ENCODE results near the gene MFSD1.
A peak's percentile ranks its signal among the peaks of the same experiment; 100 is the strongest.
"Not testable (repeated sequence)": the region's sequence is repeated elsewhere in the genome, so short reads cannot be mapped to it uniquely, and the experiment has no call there.

The MFSD1 gene

DNA sequence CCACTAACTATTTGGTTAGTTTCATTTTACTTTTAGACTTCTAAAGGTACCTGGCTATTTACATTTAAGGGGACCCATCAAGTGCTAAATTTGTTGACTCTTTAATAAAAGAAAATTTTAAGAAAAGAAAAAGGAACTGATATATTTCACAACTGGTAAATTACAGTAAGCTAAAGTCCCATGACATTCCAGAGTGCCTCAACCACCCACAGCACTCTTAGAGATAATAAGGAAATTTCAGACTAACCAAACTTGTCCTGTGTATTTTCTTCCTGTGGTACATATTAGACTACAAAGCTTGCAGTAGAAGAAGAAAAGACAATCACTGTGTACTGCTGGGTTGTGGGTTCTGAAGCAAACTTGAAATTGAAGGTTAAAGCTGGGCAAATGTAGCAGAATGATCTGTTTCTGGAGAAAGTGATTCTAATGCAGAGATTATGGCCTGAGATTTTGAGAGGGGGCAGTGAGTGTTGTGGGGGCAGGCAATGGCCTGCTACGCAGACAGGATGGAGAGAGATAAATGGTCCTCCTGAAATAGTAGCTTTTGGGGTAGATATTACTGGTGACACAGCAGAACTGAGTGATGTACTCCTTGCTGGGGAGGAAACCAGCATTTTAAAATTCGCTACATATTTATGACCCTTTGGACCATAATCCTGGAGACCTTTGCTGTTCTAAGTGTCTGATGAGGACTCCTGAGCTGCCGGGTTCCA is 24.5 kb upstream of the MFSD1 start:
- DNase-seq, result no peak

DNA sequence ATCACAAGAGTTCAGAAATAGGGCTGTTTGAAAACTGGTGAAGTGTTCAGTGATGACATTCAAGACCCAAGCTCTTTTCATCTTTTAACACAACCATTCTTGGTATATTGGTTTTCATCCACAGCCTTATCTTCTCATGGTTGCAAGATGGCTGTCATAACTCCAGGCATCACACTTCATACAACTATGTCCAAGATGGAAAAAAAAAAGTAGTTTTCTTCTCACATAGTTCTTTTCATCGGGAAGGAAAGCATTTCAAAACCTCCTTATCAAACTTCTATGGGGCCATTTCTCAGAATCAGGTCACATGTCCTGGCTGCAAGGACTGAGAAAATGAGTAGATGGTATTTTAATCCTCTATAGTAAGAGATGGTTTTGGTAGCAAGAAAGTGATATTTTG is 21.1 kb upstream of the MFSD1 start:
- DNase-seq, result no peak

DNA sequence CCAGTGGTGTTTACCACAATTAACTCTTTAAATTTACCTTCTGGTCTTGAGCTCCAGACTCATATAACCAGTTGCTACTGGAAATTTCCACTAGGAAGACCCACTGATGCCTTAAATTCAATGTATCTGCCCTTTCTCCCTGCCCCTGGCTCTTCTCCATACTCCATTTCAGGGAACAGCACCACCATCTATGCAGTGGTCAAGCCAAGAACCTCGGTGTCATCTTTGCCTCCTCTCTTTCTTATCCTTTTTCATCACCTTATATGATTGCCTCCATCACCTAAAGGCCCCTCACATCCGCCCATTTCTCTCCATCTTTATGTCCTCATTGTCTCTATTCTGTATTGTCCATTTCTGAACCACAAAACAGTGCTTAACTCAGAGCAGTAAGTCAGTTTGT is 20.7 kb upstream of the MFSD1 start:
- no peak for DNase-seq

DNA sequence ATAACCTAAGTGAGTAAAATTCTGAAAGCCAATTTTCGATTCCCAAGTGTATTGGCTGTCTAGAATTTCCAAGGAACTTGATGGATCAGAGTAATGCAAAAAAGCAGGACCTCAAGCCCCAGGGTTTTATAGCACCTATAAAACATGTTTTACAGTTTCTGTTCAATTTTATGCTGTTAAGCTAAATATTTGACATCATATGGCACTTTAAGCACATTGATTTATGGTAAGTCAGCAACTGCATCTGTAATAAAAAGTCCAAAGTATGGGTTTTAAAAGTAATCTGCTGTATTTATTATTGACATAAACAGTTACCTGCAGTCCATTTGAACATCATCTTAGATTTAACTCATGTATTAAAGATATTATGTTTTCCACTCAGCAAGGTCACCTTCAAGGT is 20.0 kb upstream of the MFSD1 start:
- DNase-seq, result no peak

DNA sequence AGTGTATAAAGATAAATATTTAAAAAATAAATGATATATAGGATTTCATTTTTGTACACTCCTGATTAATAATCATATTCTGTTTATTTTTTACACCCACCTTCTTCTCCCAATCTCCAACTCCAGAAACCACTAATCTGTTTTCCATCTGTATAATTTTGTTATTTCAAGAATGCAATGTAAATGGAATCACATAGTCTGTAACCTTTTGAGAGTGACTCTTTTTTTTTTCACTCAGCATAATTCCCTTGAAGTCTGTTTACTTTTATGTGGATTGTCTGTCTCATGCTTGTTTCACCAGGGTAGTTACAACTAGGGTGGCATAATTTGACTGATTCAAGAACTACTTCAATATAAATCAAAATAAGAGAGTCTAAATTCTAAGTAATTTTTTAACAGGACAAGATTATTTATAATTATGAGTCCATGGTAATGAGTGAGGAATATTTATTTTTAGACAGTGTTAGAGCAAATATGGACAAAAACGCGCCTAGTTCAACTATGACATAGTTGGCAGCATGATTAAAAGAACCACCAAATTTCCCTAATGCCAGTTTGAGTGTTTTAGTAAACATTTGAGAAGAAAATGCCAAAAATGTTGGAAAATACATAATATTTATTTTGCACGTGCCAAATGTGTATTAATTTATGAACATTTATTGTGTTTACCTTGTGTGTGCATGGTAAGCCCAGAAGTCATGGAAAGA is 19.4 kb upstream of the MFSD1 start:
- no peak for DNase-seq

DNA sequence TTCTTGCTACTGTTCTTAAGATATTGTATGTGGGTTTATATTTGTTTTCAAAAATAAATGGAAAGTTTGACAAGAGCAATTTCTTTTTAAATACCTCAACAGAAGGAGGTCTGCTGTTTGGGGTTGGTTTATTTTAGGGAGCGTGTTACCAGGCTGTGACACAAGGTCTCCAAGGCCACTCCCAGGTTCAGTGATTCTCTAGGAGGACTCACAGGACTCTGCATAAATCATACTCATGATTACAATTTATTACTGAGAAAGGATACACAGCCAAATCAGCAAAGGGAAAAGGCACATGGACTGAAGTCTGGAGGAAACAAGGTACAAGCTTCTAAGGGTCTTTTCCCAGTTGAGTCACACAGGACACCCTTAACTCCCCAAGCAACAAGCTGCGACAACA is 18.8 kb upstream of the MFSD1 start:
- no peak for DNase-seq

- DNase-seq, result no peak
Observed at GRCh38 chr3:158785972-158786371, 15.9 kb upstream of the MFSD1 start.

- no peak for DNase-seq
Observed at GRCh38 chr3:158788446-158788845, 13.4 kb upstream of the MFSD1 start.

- DNase-seq, result no peak
Observed at GRCh38 chr3:158789592-158789991, 12.3 kb upstream of the MFSD1 start.

GRCh38 chr3:158790901-158791589 is 10.8 kb upstream of the MFSD1 start:
- DNase-seq, result peak; percentile 7

DNA sequence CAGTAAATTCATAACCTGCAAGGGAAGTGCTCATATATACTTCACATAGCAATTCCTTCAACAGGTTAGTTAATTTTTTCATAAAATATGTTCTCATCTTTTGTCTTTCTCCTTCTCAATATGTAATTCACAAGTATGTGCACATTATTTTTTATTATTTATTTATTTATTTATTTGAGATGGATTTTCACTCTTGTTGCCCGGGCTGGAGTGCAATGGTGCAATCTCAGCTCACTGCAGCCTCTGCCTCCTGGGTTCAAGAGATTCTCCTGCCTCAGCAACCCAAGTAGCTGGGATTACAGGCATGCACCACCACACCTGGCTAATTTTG is 10.3 kb upstream of the MFSD1 start:
- not testable (repeated sequence) for DNase-seq

- DNase-seq, result no peak
Observed at GRCh38 chr3:158792709-158793108, 9.1 kb upstream of the MFSD1 start.

GRCh38 chr3:158794206-158794605 is 7.6 kb upstream of the MFSD1 start:
- DNase-seq, result no peak

DNA sequence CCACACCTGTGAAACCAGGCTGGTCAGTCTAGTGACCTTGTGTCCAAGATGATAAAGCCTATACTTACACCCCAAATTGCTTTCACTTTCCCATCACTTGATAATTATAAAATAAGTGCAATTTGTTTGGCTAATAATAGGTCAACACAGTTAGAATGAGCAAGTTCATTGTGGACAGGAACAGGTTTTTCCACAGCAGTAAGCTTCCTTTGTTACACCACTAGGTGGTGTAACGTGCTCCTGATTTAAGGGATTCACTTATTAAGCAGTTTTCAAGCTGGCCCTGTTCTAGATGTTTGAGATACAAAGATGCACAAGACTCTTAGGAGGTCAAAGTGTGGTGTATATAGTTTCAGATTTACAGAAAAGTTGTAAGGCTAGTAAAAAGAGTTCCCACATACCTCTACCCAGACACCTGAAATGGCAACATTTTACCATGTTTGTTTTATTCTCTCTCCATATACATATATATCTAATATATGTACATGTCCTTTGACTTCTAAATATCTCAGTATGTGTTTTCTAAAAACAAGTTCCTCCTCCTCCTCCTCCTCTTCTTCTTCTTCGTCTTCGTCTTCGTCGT is 6.8 kb upstream of the MFSD1 start:
- no peak for DNase-seq

DNA sequence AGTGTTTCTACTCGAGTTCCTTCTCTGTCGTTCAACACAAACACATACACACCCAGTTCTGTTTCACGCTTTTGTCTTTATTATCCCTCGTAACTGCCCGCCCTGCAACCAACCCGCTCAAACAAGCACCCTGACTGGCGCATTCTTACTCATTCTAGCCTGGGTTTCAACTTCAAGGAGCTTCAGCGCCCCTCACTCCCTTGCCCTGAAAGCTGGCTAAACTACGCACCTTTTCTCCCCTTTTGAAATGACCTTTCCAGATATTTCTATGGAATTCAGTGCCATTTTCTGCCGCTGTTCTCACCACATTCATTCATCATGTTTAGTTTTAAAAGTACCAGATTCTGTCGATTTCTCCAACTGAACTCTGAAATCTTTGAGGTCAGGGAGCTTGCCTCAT is 653 bp upstream of the MFSD1 start:
- DNase-seq, result no peak

- DNase-seq, result no peak
Observed at GRCh38 chr3:158802409-158803268, 785 bp downstream of the MFSD1 start.

DNA sequence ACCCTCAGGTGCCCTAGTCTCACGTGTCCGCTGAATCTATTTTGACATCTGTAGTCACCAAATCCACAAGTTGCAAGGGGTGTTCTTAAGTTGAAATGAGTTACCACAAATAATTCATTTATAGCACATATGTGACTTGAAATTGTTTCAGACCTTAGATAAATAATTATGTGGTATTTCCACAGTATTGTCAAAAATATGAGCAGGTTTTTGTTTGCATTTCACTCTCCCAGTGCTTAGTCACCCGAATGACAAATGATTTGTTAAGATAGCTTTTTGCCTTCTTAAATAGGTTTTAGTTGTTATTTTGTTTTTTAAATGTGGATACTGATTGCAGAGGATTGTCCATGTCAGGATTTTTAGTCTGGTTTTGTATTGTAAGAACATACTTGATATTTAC is 2.6 kb downstream of the MFSD1 start:
- no peak for DNase-seq

- no peak for DNase-seq
Observed at GRCh38 chr3:158808697-158809096, 6.8 kb downstream of the MFSD1 start.

DNA sequence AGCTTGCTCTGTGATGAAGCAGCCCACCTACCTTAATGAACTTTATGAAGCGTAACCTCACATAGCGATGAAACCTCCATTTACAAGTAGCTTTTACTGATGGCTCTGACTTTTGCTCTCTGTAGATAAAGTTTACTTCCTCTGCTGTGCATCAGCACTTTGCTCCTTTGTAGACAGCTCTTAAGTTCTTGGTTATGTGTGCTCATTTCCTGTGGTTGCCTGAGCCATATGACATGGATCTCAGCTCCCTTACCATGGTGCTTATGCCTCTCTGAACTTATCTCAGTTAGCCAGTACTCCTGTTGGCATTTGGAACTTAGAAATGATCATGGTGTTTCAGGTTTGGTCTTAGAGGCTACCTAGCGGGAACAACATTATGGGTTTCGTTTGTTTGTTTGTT is 7.8 kb downstream of the MFSD1 start:
- no peak for DNase-seq

DNA sequence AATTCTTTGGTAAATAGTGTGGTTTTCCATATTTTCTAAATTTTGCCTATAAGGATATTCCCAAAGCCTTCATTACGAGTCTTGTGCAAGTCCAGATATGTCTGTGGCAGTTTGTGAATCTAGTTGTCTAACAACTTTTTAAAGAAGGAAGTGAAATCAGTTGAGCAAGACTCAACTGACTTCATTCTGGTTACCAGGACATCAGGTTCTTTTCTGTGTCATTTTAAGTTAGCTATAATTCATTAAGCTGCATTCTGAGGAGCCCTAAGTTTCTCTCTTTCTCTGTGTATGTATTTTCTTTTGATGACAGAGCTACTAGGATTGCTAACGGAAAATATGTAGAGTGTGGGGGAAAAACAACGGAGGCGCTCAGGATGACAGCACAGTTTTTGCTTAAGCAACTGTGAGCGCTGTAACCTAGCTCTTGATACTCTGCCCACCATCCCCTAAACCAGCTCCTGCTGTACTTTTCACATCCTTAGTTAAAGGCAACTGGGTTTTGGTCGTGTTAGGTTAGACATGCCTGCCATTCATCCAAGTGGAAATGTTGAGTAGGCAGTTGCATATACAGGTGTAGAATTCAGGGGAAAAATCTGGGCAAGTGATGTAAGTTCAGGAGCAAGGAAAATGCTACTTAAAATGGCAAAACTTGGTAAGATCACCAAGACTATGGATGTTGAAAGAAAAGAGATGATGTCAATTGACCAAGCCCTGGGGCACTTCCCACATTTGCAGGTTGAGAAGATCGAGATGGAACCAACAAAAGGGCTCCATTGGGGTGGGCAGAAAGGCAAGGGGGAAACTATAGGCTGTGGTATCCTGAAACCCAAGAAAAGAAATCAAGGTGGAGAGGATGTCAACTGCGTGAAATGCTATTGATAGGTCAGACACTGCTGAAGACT is 9.2 kb downstream of the MFSD1 start:
- DNase-seq, result no peak

DNA sequence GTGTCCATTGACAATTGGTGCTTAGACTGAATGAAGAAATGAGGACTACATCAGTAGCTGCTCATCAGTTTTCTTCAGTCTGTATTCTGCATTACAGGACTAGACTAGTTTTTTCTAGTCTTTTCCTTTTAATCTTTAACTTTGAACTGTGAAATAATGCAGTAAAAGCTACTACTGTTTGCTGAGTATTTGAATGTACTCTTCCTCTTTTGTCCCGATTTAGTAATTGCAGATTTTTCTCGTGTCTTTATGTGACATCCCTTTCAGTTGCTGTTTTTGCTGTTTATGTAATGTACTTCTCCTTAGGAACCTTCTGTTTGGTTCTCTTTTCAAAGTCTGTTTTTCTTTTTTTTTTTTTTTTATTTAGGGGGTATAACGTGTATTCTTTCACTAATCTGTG is 17.4 kb downstream of the MFSD1 start:
- DNase-seq, result no peak

GRCh38 chr3:158820521-158820920 is 18.7 kb downstream of the MFSD1 start:
- DNase-seq, result no peak
